Measurements from ENCODE around the gene SSBP1.
"Not testable (repeated sequence)": the region's sequence is repeated elsewhere in the genome, so short reads cannot be mapped to it uniquely, and the experiment has no call there.

SSBP1 gene

DNA sequence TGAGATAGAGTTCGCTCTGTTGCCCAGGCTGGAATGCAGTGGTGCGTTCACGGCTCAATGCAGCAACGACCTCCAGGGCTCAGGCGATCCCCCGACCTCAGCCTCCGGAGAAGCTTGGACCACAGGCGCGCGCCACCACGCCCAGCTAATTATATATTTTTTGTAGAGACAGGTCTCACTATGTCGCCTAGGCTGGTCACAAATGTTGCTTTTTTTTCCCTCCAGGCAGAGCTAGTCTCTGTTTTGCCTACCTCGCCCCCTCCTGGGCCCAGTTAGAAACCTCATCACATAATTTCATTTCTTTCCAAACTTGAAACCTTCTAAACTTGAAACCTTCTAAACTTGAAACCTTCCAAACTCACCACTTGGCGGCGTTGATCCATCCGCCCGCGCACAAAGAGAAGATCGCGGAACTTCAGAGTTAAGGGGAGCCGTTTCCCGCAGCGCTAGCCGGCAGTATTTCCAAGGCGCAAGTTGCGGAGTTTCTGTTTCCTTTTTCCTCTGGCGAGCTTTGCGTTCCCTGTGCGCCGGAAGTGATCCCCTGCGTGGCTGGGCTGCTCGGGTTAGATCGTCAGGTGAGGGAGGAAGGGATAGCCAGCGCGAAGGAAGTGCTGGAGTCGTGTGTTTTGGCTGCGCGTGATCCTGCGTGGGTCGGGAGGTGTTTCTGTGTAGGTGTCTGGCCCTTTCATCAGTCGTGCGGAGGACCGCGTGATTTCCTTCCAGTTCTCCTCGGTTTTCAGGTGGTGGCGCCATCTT is at the start of gene SSBP1:
Gene SSBP1, plus strand, starts transcription at position 523 of the 756 bp plus-strand sequence. CDS start 809 bp downstream, outside the sequence.
- peak; percentile 89 to 92 for DNase-seq

GRCh38 chr7:141689072-141689825 is 48.9 kb upstream of the SSBP1 start:
- not testable (repeated sequence) for DNase-seq

- no peak for DNase-seq
These were observed 46.6 kb upstream of the SSBP1 start for GRCh38 chr7:141691540-141691939.

GRCh38 chr7:141691961-141692360 is 46.2 kb upstream of the SSBP1 start:
- DNase-seq: no peak

- DNase-seq: no peak
These were observed 45.1 kb upstream of the SSBP1 start for GRCh38 chr7:141693082-141693481.

DNA sequence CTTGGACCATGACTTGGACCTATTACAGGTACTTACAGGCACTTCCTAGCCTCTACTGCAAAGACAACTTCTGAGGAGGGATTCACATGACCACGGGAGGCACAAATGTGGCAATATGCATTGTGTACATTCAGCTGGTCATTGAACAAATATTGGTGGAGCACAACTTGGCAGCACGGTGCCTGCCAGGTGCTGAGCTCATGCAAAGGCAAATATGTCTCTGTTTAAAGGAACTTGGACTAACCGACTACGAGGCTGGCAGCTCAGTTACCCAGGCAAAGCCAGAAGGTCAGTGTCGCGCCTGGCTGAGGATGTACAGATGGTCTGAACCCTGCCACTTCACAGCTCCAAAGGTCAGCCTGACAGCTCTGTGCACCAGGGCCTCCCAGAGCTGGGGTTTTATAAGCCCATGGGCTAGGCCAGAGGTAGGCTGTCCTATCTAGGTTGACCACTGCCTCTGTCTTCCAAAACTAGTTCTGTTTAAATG is 42.3 kb upstream of the SSBP1 start:
- no peak for DNase-seq

GRCh38 chr7:141696348-141696747 is 41.8 kb upstream of the SSBP1 start:
- no peak for DNase-seq

DNA sequence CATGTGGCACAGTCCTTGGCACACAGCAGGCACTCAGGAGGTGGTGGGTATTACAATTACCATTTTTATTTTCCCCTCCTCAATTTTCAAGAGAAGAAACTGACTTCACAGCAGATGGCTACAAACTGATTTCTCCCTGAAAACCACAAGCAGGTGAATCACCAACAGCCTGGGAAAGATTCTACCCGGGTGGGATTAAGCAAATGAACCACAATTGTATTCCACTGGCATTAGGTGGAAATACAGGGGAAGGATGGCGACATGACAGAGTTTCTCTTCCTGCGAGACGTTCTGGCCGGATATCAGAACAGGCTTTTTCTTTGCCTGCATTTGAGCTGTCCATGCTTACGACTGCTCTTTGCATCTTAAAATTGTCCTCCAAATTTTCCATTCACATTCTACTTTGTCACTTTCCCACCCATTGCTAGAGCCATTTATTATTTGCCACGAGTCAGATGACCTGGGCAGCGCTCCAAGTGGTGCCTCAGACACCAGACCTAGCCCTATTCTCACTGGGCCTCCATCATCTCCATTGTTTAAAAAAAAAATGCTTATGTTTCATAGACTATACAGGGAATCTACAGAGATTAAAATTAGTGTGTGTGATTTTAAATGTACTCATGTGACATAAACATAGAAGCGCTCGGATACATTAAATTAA is 40.8 kb upstream of the SSBP1 start:
- DNase-seq: no peak

DNA sequence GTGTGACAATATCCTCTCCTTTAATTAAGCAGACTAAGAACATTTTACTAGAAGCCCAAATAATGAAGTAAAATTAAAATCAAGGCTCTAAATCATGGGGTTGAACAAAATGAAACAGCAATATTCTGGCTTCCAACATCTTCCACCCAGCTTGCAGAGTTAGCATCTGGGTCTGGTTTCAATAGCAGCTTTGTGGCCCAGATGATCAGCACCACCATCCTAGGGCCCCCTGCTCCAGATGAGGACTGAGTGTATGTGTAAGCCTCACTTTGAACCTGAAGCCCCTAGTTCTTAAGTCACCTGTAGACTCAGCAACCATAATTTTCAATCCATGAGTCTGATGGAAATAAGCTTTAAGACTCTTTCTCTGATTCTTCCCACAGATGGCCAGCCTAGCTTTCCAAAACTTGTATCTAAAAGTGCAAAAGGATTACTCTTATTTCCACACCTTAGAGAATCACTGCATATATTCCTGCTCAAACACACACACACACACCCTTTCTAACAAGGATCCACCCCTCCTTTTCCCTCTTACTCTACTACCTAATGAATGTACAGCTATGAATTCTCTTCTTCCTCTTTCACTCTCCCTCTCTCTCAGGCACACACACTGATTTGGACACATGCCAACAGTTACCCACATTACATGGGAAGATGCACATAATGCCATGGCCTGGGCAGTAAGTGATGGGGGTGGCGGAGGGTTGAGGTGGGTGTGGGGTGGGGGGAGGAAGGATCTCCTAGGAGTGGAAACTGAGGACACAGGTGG is 39.7 kb upstream of the SSBP1 start:
- DNase-seq: no peak

- DNase-seq: no peak
These were observed 38.3 kb upstream of the SSBP1 start for GRCh38 chr7:141699860-141700259.

GRCh38 chr7:141700296-141700847 is 37.8 kb upstream of the SSBP1 start:
- DNase-seq: no peak

- peak; percentile 3 to 10 for DNase-seq
These were observed 37.2 kb upstream of the SSBP1 start for GRCh38 chr7:141700848-141701371.

DNA sequence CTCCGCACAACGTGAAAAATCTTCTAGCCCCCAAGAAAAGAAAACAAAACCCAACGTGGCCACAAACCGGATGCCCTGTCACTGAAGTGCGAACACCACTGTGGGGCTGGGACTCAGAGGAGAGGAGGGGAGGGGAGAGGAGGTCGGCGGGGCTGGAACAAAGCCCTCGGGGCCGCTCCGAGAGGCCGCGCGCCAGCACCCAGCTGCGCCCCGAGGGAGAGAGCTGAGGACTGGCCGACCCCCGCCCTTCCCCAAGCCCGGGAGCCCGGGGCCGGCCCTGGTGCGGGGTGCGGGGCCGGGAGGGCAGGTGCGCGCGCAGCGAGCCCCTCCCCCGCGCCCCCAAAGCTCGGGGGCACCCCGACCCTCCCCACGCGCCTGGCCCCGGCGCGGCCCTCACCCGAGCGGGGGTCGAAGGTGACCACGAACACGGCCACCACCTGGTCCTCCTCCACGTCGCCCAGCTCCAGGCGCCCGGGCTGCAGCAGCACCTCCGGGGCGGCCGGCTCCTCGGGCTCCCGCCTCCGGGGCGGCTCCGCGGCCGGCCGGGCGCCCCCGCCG is 36.6 kb upstream of the SSBP1 start:
- peak; percentile 61 to 69 for DNase-seq

DNA sequence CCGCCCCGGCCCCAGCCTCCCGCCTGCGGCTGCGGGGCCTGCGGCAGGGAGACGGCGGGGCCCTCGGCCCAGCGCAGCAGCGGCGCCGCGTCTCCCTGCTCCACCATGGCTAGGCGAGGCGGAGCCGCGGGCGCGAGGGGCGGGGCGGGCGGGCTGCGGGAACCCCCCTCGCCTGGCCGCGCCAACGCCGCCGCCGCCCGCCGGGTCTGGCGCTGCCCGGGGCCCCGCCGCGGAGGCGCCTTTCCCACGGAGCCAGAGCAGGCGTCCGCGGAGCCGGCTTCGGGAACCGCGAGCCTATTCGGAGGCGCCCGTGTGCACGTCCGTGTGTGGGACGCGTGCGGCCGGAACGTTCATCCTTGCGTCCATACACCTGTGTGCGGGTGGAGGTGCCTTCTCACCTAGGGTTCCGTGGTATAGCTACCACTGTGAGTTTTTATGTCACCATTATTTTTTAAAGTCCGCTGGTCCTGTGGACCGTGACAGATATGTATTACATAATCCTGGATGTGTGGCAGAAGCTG is 36.1 kb upstream of the SSBP1 start, which contains the start of gene DENND11:
Gene DENND11, minus strand, starts transcription at position 120 of the 521 bp plus-strand sequence. Its CDS starts 13 bp downstream, at position 107.
- peak; percentile 50 to 55 for DNase-seq

- no peak for DNase-seq
These were observed 35.3 kb upstream of the SSBP1 start for GRCh38 chr7:141702892-141703291.

DNA sequence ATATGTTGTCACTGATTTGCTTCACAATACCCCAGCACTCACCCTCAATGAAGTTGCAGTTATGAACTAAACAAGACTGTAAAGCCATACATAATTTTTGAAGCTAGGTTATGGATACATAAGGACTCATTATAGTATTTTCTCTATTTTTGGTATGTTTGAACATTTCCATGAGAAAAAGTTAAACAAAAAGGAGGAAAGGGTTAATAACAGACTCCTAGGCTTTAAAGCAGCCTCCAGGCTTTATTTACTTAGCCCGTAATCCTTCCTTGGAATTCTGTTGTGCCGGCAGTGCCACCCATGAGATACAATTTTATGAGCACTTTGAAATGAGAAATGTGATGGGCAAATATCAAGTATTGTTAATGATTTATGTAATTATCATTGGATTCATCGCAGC is 34.0 kb upstream of the SSBP1 start:
- DNase-seq: no peak

DNA sequence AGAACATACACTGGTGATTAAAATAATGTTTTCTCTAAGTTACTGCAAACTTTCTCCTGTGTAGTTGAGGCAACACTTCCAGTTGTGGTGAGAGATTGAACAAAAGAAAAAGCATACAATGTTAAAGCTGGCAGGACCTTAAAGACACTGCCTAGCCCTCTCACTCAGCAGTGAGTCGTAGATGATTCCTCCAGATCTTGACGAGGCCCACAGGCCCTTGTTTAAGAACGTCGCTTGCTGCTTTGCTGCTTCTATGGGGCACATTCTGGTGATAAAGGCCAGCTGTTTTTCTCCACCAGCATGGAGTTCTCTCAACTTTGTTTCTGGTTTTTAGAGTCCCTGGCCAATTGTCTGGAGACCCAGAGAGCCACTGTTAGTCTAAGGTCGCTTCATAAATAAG is 33.4 kb upstream of the SSBP1 start:
- no peak for DNase-seq

DNA sequence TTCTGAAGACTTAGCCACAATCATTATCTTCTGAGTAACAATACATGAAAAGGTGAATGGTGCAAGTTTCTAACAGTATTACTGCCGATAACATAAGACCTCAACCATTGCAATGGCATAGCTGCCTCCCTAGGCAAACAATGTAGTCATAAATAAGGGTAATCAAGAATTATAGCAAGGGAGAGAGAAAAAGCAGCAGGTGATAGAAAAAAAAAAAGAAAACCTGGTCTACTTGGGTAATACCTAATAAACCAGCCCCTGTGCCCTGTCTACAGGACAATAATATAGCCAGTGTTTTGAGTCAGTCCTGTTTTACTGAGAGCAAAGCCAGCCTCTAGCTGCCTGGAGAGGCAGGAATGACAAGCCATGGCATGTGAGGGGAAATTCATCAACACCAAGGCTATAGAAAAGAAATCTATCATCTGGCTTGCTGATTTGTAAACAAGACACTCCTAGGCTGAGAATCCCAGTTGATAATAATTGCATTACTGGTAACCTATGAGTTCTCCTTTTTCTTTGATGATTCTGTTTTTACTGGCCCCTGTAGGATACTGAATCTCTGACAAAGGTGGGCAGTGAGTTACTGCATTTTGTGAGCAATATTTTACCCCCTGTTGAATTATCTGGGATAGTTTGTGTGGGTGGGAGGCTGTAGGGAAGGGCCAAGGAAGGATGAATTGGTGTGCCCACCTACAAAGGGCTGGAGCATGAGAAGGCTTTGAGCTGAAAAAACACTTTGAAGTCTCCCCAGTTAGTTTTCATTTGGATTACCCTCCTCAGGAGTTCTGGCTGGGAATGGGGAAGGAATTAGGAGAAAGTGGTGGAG is 31.7 kb upstream of the SSBP1 start:
- no peak for DNase-seq

DNA sequence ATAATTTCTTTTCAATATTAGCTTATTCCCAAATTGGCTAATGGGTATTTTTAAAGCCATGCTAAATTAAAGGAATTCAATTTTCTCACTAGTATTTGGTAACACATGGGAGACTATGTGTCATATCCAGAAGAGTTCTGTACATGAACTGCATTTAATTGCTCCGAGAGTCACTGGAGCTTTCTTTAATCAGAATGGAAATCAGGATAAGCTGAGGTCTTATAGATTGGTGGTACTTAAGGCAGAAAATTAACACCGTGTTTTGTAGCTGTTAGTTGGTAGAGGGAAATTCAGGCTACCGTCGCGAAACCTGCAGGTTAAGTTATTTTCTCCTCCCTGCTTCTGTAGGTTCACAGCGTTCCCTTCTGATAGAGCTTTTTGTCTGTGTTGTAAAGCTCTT is 29.8 kb upstream of the SSBP1 start, which contains the start of gene WEE2:
Gene WEE2, plus strand, starts transcription at position 3 of the 400 bp plus-strand sequence. CDS start 406 bp downstream, outside the sequence.
- DNase-seq: no peak

DNA sequence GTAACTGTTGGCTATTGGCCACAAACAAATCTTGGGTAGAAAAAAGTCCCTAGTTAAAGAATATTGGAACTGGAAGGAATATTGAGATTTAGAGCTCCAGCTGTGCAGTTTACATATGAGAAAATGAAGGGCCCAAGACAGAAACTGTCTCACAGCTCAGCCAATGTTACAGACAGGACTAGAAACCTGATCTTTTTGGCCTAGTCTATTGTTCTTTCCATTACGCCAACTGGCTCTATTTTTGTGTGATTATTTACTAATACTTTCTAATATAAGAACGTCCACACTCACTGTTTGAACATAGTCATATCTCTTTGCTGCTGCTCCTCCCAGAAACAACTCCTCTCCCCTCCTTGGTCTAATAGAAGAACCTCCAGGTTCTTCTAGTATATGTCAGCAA is 28.8 kb upstream of the SSBP1 start:
- no peak for DNase-seq

Data from activated CD4-positive, alpha-beta T cell treated with anti-CD3 and anti-CD28 coated beads, Interleukin-2, amount 50 U/mL, for 48 hours (primary cell).